DND-41 (cell line): ENCODE measurements around the gene ADD1.
"Not testable (repeated sequence)": the region's sequence is repeated elsewhere in the genome, so short reads cannot be mapped to it uniquely, and the experiment has no call there.

Experiments
- ATAC-seq: fragments of 200-7000 bp; cut with Tn5 transposase; 3 replicates; pipeline ENCODE4 v1.9.1; 2021; ENCODE audit warnings: low read depth; ENCODE audit not compliant: insufficient read depth
- DNase-seq: peaks from one replicate; pipeline ENCODE4 v3.0.0-alpha.2; 2020
- H2AFZ ChIP-seq: 2 replicates; pipeline ENCODE4 v1.6.0; 2012; ENCODE audit warnings: low read depth, low read length
- H3K27ac ChIP-seq: 2 replicates; pipeline ENCODE4 v1.5.1; 2012; ENCODE audit warnings: low read length, inconsistent platforms
- H3K27me3 ChIP-seq: fragments of 200-600 bp; sonication (generic); 2 replicates; pipeline ENCODE4 v1.6.0; 2012; ENCODE audit warnings: low read length, mild to moderate bottlenecking, inconsistent platforms; ENCODE audit not compliant: insufficient read depth, poor library complexity
- H3K36me3 ChIP-seq: 2 replicates; pipeline ENCODE4 v1.5.1; 2012; ENCODE audit warnings: low read length, inconsistent platforms; ENCODE audit not compliant: insufficient read depth
- H3K4me1 ChIP-seq: 2 replicates; pipeline ENCODE4 v1.5.1; 2012; ENCODE audit warnings: mild to moderate bottlenecking, low read length; ENCODE audit not compliant: insufficient read depth
- H3K4me2 ChIP-seq: 2 replicates; pipeline ENCODE4 v1.6.0; 2012; ENCODE audit warnings: mild to moderate bottlenecking, moderate library complexity, low read length, inconsistent platforms; ENCODE audit not compliant: insufficient read depth
- H3K4me3 ChIP-seq, 2 experiments: fragments of 200-600 bp in 1 of 2; shearing (Covaris generic) in 1 of 2; 2 replicates each; pipeline ENCODE4 v1.5.1; 2012 to 2016; ENCODE audit warnings: inconsistent platforms in 2 of 2, low read length in 2 of 2, mild to moderate bottlenecking in 2 of 2, low read depth in 1 of 2, moderate library complexity in 1 of 2
- H3K79me2 ChIP-seq: 2 replicates; pipeline ENCODE4 v1.6.0; 2012; ENCODE audit warnings: low read length, inconsistent platforms; ENCODE audit not compliant: insufficient read depth
- H3K9ac ChIP-seq: 2 replicates; pipeline ENCODE4 v1.6.0; 2012; ENCODE audit warnings: low read depth, mild to moderate bottlenecking, inconsistent platforms, low read length, moderate library complexity
- H3K9me3 ChIP-seq: 2 replicates; pipeline ENCODE4 v1.5.1; 2012; ENCODE audit warnings: low read length, moderate library complexity, mild to moderate bottlenecking, inconsistent platforms; ENCODE audit not compliant: insufficient read depth, severe bottlenecking
- H4K20me1 ChIP-seq: 2 replicates; pipeline ENCODE4 v1.6.0; 2012; ENCODE audit warnings: low read length; ENCODE audit not compliant: insufficient read depth
- EZH2 ChIP-seq: IDR thresholded peaks from 3 replicates; pipeline ENCODE4 v1.6.1; 2012; ENCODE audit warnings: borderline replicate concordance, low read depth, mild to moderate bottlenecking, moderate library complexity, low read length, inconsistent platforms; ENCODE audit not compliant: severe bottlenecking
- TF ChIP-seq, protein P1 (sequence below): IDR thresholded peaks from 2 replicates; pipeline ENCODE4 v1.5.1; 2012; ENCODE audit warnings: borderline replicate concordance, low read length, moderate library complexity, mild to moderate bottlenecking; ENCODE audit not compliant: poor library complexity, severe bottlenecking; ENCODE audit errors: extremely low read depth

ADD1 gene

DNA sequence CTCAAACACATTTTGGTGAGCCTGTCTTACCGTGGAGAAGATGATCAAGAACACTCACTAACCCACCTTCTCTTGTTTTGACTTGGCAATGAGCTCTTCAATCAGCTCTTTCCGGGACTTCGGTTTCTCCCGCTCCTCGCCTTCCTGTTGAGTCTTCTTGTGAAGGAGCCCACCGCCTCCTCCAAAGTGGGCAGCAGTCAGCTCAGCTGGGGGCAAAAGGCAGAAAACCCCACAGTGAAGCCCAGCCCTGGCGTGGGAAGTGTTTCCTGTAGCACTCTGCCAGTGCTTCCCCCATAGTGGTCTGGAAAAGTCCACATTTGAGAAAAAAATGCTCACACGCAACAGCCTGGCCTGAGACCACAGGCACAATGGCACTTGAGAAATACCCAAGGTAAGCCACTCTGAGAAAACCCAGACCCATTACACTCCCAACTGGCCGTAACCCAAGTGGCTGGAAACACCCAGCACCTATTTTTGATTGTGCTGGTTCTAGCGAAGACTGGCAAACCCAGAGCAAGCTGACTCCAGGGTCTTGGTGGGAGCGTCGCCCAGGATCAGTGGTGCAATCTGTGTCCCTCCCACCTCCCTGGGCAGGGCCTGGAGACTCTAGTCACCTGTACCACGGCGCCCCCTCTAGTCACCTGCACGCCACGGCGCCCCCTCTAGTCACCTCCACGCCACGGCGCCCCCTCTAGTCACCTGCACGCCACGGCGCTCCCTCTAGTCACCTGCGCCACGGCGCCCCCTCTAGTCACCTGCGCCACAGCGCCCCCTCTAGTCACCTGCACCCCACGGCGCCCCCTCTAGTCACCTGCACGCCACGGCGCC, 110.9 kb downstream of the ADD1 start:
- Histone ChIP-seq H3K27me3 (no peaks in the 10 kb centered on the region), H3K4me3 (no peak overlapping the region), H3K4me1 (no peaks in the 10 kb centered on the region), H3K79me2 (peaks cover 41% of the 10 kb centered on the region), H3K36me3 (peaks cover 89% of the 10 kb centered on the region), H2AFZ (no peak overlapping the region), H4K20me1 (peaks cover 66% of the 10 kb centered on the region), H3K4me2 (no peak overlapping the region), H3K9ac (no peak overlapping the region), H3K9me3 (no peaks in the 10 kb centered on the region), H3K27ac (no peak overlapping the region)
- DNase-seq (no peak), ATAC-seq (peak; percentile 57)
- no peak for TF ChIP-seq EZH2
- TF ChIP-seq, protein P1, sequence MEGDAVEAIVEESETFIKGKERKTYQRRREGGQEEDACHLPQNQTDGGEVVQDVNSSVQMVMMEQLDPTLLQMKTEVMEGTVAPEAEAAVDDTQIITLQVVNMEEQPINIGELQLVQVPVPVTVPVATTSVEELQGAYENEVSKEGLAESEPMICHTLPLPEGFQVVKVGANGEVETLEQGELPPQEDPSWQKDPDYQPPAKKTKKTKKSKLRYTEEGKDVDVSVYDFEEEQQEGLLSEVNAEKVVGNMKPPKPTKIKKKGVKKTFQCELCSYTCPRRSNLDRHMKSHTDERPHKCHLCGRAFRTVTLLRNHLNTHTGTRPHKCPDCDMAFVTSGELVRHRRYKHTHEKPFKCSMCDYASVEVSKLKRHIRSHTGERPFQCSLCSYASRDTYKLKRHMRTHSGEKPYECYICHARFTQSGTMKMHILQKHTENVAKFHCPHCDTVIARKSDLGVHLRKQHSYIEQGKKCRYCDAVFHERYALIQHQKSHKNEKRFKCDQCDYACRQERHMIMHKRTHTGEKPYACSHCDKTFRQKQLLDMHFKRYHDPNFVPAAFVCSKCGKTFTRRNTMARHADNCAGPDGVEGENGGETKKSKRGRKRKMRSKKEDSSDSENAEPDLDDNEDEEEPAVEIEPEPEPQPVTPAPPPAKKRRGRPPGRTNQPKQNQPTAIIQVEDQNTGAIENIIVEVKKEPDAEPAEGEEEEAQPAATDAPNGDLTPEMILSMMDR = peak; percentile 47

DNA sequence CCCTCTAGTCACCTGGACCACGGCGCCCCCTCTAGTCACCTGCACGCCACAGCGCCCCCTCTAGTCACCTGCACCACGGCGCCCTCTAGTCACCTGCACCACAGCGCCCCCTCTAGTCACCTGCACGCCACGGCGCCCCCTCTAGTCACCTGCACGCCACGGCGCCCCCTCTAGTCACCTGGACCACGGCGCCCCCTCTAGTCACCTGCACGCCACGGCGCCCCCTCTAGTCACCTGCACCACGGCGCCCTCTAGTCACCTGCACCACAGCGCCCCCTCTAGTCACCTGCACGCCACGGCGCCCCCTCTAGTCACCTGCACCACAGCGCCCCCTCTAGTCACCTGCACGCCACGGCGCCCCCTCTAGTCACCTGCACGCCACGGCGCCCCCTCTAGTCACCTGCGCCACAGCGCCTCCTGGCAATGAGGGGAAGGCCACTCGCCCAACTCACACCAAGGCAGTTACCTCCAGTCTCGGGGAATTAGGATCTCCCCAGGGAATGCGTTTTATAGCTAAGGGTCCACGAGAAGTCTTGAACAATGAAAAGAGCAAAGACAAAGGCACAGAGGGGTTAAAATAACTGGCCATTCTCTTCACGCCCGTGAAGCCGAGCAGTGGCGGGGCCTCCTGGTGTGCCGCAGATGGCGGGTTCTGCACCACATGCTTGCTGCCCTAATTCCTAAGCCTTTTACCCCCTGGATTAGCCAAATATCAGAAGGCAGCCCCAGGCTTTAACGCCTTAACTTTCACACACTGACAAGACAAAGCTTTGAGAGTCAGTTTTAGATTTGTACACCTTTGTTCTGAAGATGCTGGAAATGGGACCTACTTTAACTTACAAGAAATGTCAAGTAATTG, 111.8 kb downstream of the ADD1 start:
- H2AFZ ChIP-seq, H3K4me3 ChIP-seq, DNase-seq, H3K27ac ChIP-seq, H3K9me3 ChIP-seq, H3K4me1 ChIP-seq, ATAC-seq, H3K9ac ChIP-seq, H3K4me2 ChIP-seq, H3K27me3 ChIP-seq: not testable (repeated sequence)
- TF ChIP-seq, protein P1 = peak; percentile 46
- Histone ChIP-seq H3K36me3 (peaks cover 83% of the 10 kb centered on the region), H3K79me2 (peaks cover 44% of the 10 kb centered on the region), H4K20me1 (peaks cover 64% of the 10 kb centered on the region)

DNA sequence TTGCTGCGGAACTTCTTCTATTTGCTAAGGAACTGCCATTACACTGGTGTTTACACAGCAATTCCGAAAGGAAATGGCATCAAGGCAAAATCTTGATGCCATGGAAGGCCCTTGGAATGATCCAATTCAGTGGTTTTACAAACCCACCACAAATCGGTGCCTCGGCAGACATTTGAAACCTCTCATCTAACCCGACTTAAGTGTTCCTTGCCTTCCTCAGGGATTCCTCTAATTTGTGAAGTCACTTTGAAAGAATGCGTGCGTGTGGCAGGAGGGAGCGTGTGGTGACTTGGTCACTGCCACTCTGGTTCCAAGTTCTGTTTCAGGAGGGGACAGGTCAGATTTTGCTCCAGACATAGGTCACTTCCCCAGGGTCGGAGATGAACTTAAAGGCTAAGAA, 114.8 kb downstream of the ADD1 start:
- DNase-seq (no peak), ATAC-seq (no peak)
- no peaks in the 10 kb centered on the region for H3K27me3 ChIP-seq
- H3K4me1 ChIP-seq = peaks cover 17% of the 10 kb centered on the region
- peaks cover 63% of the 10 kb centered on the region for H3K79me2 ChIP-seq
- H3K4me2 ChIP-seq = no peak overlapping the region
- H3K36me3 ChIP-seq = peaks cover 53% of the 10 kb centered on the region
- H4K20me1 ChIP-seq = peaks cover 64% of the 10 kb centered on the region
- TF ChIP-seq, protein P1 = no peak
- TF ChIP-seq EZH2 = no peak
- no peak overlapping the region for H3K9ac ChIP-seq
- H3K4me3 ChIP-seq = no peak overlapping the region
- no peaks in the 10 kb centered on the region for H3K9me3 ChIP-seq
- no peak overlapping the region for H2AFZ ChIP-seq
- H3K27ac ChIP-seq = no peak overlapping the region

DNA sequence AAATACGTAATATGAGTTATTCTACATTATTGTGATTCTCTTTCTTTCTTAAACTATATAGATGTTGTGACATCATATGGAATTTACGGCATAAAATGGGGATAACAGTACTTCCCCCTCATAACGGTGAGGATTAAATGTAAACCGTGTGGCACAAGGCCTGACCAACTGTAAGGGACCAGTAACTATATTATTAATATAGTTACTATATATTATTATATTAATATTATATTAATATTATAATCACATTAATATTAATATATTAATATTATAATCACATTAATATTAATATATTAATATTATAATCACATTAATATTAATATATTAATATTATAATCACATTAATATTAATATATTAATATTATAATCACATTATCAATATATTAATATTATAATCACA, 116.8 kb downstream of the ADD1 start:
- Histone ChIP-seq H3K36me3 (peaks cover 41% of the 10 kb centered on the region), H3K4me2 (peak overlapping the region; percentile 34; the same call in 1 of the 2 replicates), H3K79me2 (peaks cover 72% of the 10 kb centered on the region), H4K20me1 (peaks cover 50% of the 10 kb centered on the region), H3K4me1 (peaks cover 31% of the 10 kb centered on the region)
- H2AFZ ChIP-seq, DNase-seq, ATAC-seq, H3K27me3 ChIP-seq, H3K27ac ChIP-seq, H3K9me3 ChIP-seq, H3K4me3 ChIP-seq, H3K9ac ChIP-seq: not testable (repeated sequence)
